Forelimb muscle (tissue), 1 donor: ENCODE data around the gene ZNF808. TPM values are rescaled to one million over a fixed set of nuclear protein-coding genes. Genes with fewer than 3 reads are reported as not detected.
"Not testable (repeated sequence)": the region's sequence is repeated elsewhere in the genome, so short reads cannot be mapped to it uniquely, and the experiment has no call there.

Experiments
- DNase-seq: peaks from one replicate; pipeline ENCODE4 v3.0.0-alpha.2; 2013; ENCODE audit warnings: low read depth
- polyA plus RNA-seq: library from polyadenylated mRNA; unstranded; fragments of 120-200 nt; gene quantifications from one replicate; pipeline ENCODE4 v1.2.1, GENCODE V29; 2013; ENCODE audit not compliant: insufficient read length

Gene ZNF808
- 6.5 TPM for polyA plus RNA-seq

- DNase-seq, result peak; percentile 60
Observed at GRCh38 chr19:52527134-52527955, at the start of gene ZNF808. Gene ZNF808, plus strand, starts transcription at chr19:52527668. Its CDS starts 15,617 bp downstream, at chr19:52543285.

GRCh38 chr19:52484111-52484743, 43.2 kb upstream of the ZNF808 start:
- not testable (repeated sequence) for DNase-seq

GRCh38 chr19:52485064-52485463, 42.4 kb upstream of the ZNF808 start:
- not testable (repeated sequence) for DNase-seq

GRCh38 chr19:52485561-52486240, 41.8 kb upstream of the ZNF808 start:
- not testable (repeated sequence) for DNase-seq

GRCh38 chr19:52492201-52492993, 35.1 kb upstream of the ZNF808 start:
- DNase-seq, result no peak

- no peak for DNase-seq
Observed at GRCh38 chr19:52492994-52493470, 34.4 kb upstream of the ZNF808 start.

GRCh38 chr19:52494518-52494917, 33.0 kb upstream of the ZNF808 start:
- no peak for DNase-seq

- no peak for DNase-seq
Observed at GRCh38 chr19:52498571-52498970, 28.9 kb upstream of the ZNF808 start.

GRCh38 chr19:52500474-52500873, 27.0 kb upstream of the ZNF808 start:
- DNase-seq, result not testable (repeated sequence)

GRCh38 chr19:52500991-52501390, 26.5 kb upstream of the ZNF808 start:
- DNase-seq, result not testable (repeated sequence)

- no peak for DNase-seq
Observed at GRCh38 chr19:52507266-52507665, 20.2 kb upstream of the ZNF808 start.

GRCh38 chr19:52516191-52516590, 11.3 kb upstream of the ZNF808 start:
- no peak for DNase-seq

- DNase-seq, result no peak
Observed at GRCh38 chr19:52518646-52519045, 8.8 kb upstream of the ZNF808 start.

GRCh38 chr19:52519175-52519574, 8.3 kb upstream of the ZNF808 start:
- DNase-seq, result not testable (repeated sequence)

- DNase-seq, result no peak
Observed at GRCh38 chr19:52520013-52520412, 7.5 kb upstream of the ZNF808 start.

- DNase-seq, result no peak
Observed at GRCh38 chr19:52522551-52522950, 4.9 kb upstream of the ZNF808 start.

- no peak for DNase-seq
Observed at GRCh38 chr19:52524086-52524485, 3.4 kb upstream of the ZNF808 start.

GRCh38 chr19:52527956-52528351, 486 bp downstream of the ZNF808 start:
- no peak for DNase-seq

- no peak for DNase-seq
Observed at GRCh38 chr19:52532480-52532879, 5.0 kb downstream of the ZNF808 start.

GRCh38 chr19:52533901-52534300, 6.4 kb downstream of the ZNF808 start:
- no peak for DNase-seq

- not testable (repeated sequence) for DNase-seq
Observed at GRCh38 chr19:52535385-52535770, 7.9 kb downstream of the ZNF808 start.
